Esophagus muscularis mucosa (tissue), 4 donors: ENCODE results near the gene KAZN.

ENCODE experiments used
- EP300 ChIP-seq: sonication (generic); formaldehyde crosslinking; IDR thresholded peaks from one replicate; pipeline ENCODE4 v1.6.1; 2017; ENCODE audit warnings: antibody characterized with exemption
- POLR2A ChIP-seq: fragments of 450-650 bp; IDR thresholded peaks from one replicate; pipeline ENCODE4 v1.6.1; 2017; ENCODE audit warnings: antibody characterized with exemption, moderate library complexity, mild to moderate bottlenecking, low read depth
- POLR2AphosphoS5 ChIP-seq, 2 donors: sonication (generic); formaldehyde crosslinking; IDR thresholded peaks; one replicate each; pipeline ENCODE4 v1.6.1; 2017; ENCODE audit warnings: antibody characterized with exemption in 2 of 2
- TF ChIP-seq, protein P1 (sequence below), 3 experiments: fragments of 200-600 bp in 2 of 3; fragments of 450-650 bp in 1 of 3; sonication (generic) in 2 of 3; IDR thresholded peaks; one replicate each; pipeline ENCODE4 v1.5.1; 2017 to 2019; ENCODE audit warnings: antibody characterized with exemption in 3 of 3, mild to moderate bottlenecking in 2 of 3, moderate library complexity in 1 of 3

DNA sequence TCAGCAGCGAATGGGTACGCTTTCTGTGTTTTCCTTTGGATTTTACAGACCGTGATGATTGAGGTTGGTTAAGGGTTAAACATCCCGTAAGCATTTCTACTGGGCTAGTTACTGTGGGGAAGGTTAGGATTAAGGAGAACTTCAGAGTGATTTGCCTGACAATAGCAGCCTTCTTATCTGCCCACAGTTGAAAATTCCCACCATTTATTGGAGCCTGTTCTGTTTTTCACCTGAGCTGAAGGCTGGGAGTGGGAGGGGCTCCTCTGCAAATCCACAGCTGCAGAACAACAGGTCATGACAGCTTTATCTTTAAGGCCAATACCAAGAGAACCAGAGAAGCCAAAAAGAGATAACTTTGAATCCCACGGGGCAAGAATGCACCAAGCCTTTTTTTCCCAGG is 168.6 kb downstream of the KAZN start:
- TF ChIP-seq, protein P1, sequence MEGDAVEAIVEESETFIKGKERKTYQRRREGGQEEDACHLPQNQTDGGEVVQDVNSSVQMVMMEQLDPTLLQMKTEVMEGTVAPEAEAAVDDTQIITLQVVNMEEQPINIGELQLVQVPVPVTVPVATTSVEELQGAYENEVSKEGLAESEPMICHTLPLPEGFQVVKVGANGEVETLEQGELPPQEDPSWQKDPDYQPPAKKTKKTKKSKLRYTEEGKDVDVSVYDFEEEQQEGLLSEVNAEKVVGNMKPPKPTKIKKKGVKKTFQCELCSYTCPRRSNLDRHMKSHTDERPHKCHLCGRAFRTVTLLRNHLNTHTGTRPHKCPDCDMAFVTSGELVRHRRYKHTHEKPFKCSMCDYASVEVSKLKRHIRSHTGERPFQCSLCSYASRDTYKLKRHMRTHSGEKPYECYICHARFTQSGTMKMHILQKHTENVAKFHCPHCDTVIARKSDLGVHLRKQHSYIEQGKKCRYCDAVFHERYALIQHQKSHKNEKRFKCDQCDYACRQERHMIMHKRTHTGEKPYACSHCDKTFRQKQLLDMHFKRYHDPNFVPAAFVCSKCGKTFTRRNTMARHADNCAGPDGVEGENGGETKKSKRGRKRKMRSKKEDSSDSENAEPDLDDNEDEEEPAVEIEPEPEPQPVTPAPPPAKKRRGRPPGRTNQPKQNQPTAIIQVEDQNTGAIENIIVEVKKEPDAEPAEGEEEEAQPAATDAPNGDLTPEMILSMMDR (IDR thresholded peaks at IDR 0.05), result no peak
- TF ChIP-seq POLR2A (no peak), POLR2AphosphoS5 (IDR thresholded peaks at IDR 0.05) (no peak), EP300 (no peak)
